ENCODE measurements around the gene AARS1. TPM values are rescaled to one million over a fixed set of nuclear protein-coding genes. Genes with fewer than 3 reads are reported as not detected.

Gene AARS1
- total and polyA plus RNA-seq, 10 of the 15 experiments (the other 5 are each of a cell fraction or from before 2014, with no cell fraction given) = 21.5 to 143 (median 96.9) TPM

- TF ChIP-seq CTCF (IDR thresholded peaks at IDR 0.05 in 2 of 3, conservative IDR thresholded peaks at IDR 0.05 in 1 of 3; ENCODE audit: control insufficient read depth in 2 of 3, extremely low read depth in 1 of 3, insufficient read depth in 1 of 3, low read depth in 3 of 3, low read length in 3 of 3) (peak; percentile 36 to 54 (median 40); a peak in 5 of 6 replicates), TCF3 (IDR thresholded peaks at IDR 0.05; ENCODE audit: borderline replicate concordance, insufficient read depth, low read depth, low read length) (no peak), RAD21 (IDR thresholded peaks at IDR 0.05; ENCODE audit: insufficient read depth, low read depth, low read length) (peak; percentile 28), HSF1 (IDR thresholded peaks at IDR 0.05; ENCODE audit: low read depth, low read length) (no peak), SMC3 (IDR thresholded peaks at IDR 0.05; ENCODE audit: borderline replicate concordance, low read length) (peak; percentile 24; the same call in 1 of the 2 replicates), TBL1XR1 (IDR thresholded peaks at IDR 0.05; ENCODE audit: low read depth, low read length) (no peak)
- TF ChIP-seq, protein P1, sequence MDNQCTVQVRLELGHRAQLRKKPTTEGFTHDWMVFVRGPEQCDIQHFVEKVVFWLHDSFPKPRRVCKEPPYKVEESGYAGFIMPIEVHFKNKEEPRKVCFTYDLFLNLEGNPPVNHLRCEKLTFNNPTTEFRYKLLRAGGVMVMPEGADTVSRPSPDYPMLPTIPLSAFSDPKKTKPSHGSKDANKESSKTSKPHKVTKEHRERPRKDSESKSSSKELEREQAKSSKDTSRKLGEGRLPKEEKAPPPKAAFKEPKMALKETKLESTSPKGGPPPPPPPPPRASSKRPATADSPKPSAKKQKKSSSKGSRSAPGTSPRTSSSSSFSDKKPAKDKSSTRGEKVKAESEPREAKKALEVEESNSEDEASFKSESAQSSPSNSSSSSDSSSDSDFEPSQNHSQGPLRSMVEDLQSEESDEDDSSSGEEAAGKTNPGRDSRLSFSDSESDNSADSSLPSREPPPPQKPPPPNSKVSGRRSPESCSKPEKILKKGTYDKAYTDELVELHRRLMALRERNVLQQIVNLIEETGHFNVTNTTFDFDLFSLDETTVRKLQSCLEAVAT (IDR thresholded peaks at IDR 0.05) = no peak
- in situ Hi-C loops (cut with MboI) (no loop called here), intact Hi-C loops (cut with micrococcal nuclease; ENCODE audit: unreplicated experiment) (loop anchor here (2.0 kb wide), 1 partner anchor 321 kb away; no protein-coding TSS in a partner anchor)
- ChIA-PET CTCF (interaction anchor here (0.7 to 2.1 kb wide), 7 partner anchors 8 to 440 kb away, joined by 3 to 28 read pairs (median 5); partner anchors contain the start of gene DDX19B), SMC1A (ENCODE audit: uncharacterized antibody, unreplicated experiment) (interaction anchor here (1.1 to 1.3 kb wide), 4 partner anchors 13 to 439 kb away, joined by 3 to 6 read pairs (median 3); no protein-coding TSS in a partner anchor), RAD21 (ENCODE audit: unreplicated experiment) (interaction anchor here (1.0 to 1.2 kb wide), 2 partner anchors 321 to 323 kb away, joined by 3 to 9 read pairs; no protein-coding TSS in a partner anchor), POLR2A (no interaction called here)
- H3K9me3 ChIP-seq (replicated peaks; ENCODE audit: control insufficient read depth, insufficient read depth, low read length) = no peaks in the 10 kb centered on the region
- no peaks in the 10 kb centered on the region for H3K4me1 ChIP-seq (ENCODE audit: control insufficient read depth, insufficient read depth, low read length)
- ATAC-seq = peak; percentile 86
- no peak overlapping the region for H3K4me2 ChIP-seq (ENCODE audit: control insufficient read depth, insufficient read depth)
- H3K27me3 ChIP-seq (replicated peaks in 1 of 2; ENCODE audit: control insufficient read depth in 2 of 2, insufficient read depth in 2 of 2, low read length in 1 of 2) = no peaks in the 10 kb centered on the region
- H3K4me3 ChIP-seq = no peak overlapping the region
- 81% methylated on average over 9 of the region's 9 CpGs for WGBS (ENCODE audit: insufficient coverage, insufficient replicate concordance, low lambda C conversion rate, missing lambda C conversion rate)
- H3K27ac ChIP-seq (ENCODE audit: control insufficient read depth, insufficient read depth) = no peak overlapping the region
- H3K36me3 ChIP-seq (ENCODE audit: control insufficient read depth in 2 of 2, insufficient read depth in 2 of 2, low read length in 1 of 2) = peaks cover 9 to 15% of the 10 kb centered on the region in 2 experiments
- no peak for DNase-seq (ENCODE audit: low read depth, low spot score)
- H2AFZ ChIP-seq (ENCODE audit: control insufficient read depth, low read depth, low read length) = no peak overlapping the region
- H4K20me1 ChIP-seq (ENCODE audit: control insufficient read depth, insufficient read depth) = no peaks in the 10 kb centered on the region
- H3K9ac ChIP-seq (ENCODE audit: control insufficient read depth, insufficient read depth, low read length) = no peak overlapping the region
- BruUV-seq (replicated peaks) = no TSS peak
- no peaks in the 10 kb centered on the region for H3K79me2 ChIP-seq (ENCODE audit: control insufficient read depth, insufficient read depth, low read length)
- FAIRE-seq = peak; percentile 13
Observed at GRCh38 chr16:70331588-70332358, 42.5 kb upstream of the AARS1 start.
